H54 (cell line): ENCODE measurements around the gene RBM20.
"Not testable (repeated sequence)": the region's sequence is repeated elsewhere in the genome, so short reads cannot be mapped to it uniquely, and the experiment has no call there.

ENCODE experiments used
- DNase-seq: peaks from one replicate; pipeline ENCODE4 v3.0.0; 2011; ENCODE audit warnings: low spot score, mixed read lengths; ENCODE audit not compliant: insufficient read length
- FAIRE-seq: peaks from 3 replicates; lab custom pipeline; 2011; peaks lifted over from hg19 to GRCh38; lab: Jason Lieb, UNC
- POLR2A ChIP-seq: IDR thresholded peaks from 2 replicates; pipeline ENCODE4 v1.6.1; 2011; ENCODE audit warnings: low read depth, mild to moderate bottlenecking, low read length

The RBM20 gene

GRCh38 chr10:110863361-110863760 lies 219.2 kb downstream of the RBM20 start:
- FAIRE-seq: no peak
- no peak for TF ChIP-seq POLR2A
- DNase-seq: no peak

GRCh38 chr10:110863956-110864355 lies 219.8 kb downstream of the RBM20 start:
- no peak for DNase-seq
- FAIRE-seq: no peak
- TF ChIP-seq POLR2A: no peak

GRCh38 chr10:110864662-110865140 lies 220.6 kb downstream of the RBM20 start:
- FAIRE-seq (no peak), DNase-seq (no peak)
- no peak for TF ChIP-seq POLR2A

GRCh38 chr10:110865186-110865808 lies 221.2 kb downstream of the RBM20 start:
- FAIRE-seq (no peak), DNase-seq (no peak)
- TF ChIP-seq POLR2A: no peak

GRCh38 chr10:110865809-110866482 lies 221.8 kb downstream of the RBM20 start:
- no peak for DNase-seq
- FAIRE-seq: no peak
- TF ChIP-seq POLR2A: no peak

- FAIRE-seq, DNase-seq: not testable (repeated sequence)
Observed at GRCh38 chr10:110867011-110867806, 223.1 kb downstream of the RBM20 start.

- no peak for DNase-seq
- no peak for TF ChIP-seq POLR2A
- FAIRE-seq: no peak
Observed at GRCh38 chr10:110867807-110868465, 223.8 kb downstream of the RBM20 start.

GRCh38 chr10:110868981-110869380 lies 224.8 kb downstream of the RBM20 start:
- no peak for FAIRE-seq
- no peak for TF ChIP-seq POLR2A
- DNase-seq: no peak

GRCh38 chr10:110870823-110871297 lies 226.7 kb downstream of the RBM20 start:
- no peak for TF ChIP-seq POLR2A
- no peak for FAIRE-seq
- no peak for DNase-seq

GRCh38 chr10:110871298-110872084 lies 227.4 kb downstream of the RBM20 start, which contains the start of gene PDCD4:
TSS of gene PDCD4 (plus strand) at chr10:110871928. CDS start at chr10:110876028, 4,100 bp downstream.
- TF ChIP-seq POLR2A: peak; percentile 55
- FAIRE-seq (peak; percentile 84), DNase-seq (peak; percentile 85)

- FAIRE-seq (no peak), DNase-seq (peak; percentile 22)
- no peak; the same call in 1 of the 2 replicates for TF ChIP-seq POLR2A
Observed at GRCh38 chr10:110872145-110872983, 228.2 kb downstream of the RBM20 start.
